GM21786 (cell line): ENCODE results near the gene AKAP1.

Experiments
- ATAC-seq: cut with Tn5 transposase; IDR thresholded peaks from one replicate; pipeline ENCODE4 v1.9.1; 2021; ENCODE audit not compliant: unreplicated experiment

Gene AKAP1

GRCh38 chr17:57158795-57159194 is 73.7 kb downstream of the AKAP1 start:
- no peak for ATAC-seq

GRCh38 chr17:57160624-57161023 is 75.6 kb downstream of the AKAP1 start:
- ATAC-seq = no peak

- ATAC-seq = no peak
Measured at GRCh38 chr17:57164814-57165213, 79.8 kb downstream of the AKAP1 start.

- no peak for ATAC-seq
Measured at GRCh38 chr17:57165754-57166153, 80.7 kb downstream of the AKAP1 start.

GRCh38 chr17:57166803-57167202 is 81.8 kb downstream of the AKAP1 start:
- ATAC-seq = no peak

GRCh38 chr17:57168695-57169094 is 83.6 kb downstream of the AKAP1 start:
- ATAC-seq = no peak

GRCh38 chr17:57170866-57171265 is 85.8 kb downstream of the AKAP1 start:
- no peak for ATAC-seq
